HCT116 (cell line): ENCODE results near the gene BRSK2. TPM values are rescaled to one million over a fixed set of nuclear protein-coding genes. Genes with fewer than 3 reads are reported as not detected.

Experiments used
- ATAC-seq: fragments of 200-7000 bp; cut with Tn5 transposase; 2 replicates; pipeline ENCODE4 v1.9.1; 2020; ENCODE audit warnings: mild to moderate bottlenecking, moderate library complexity
- BruUV-seq: library from RNA; stranded (reverse); fragments of 400-500 nt; replicated peaks from 2 replicates; lab custom pipeline; 2021; lab: Mats Ljungman, UMichigan
- CTCF ChIA-PET: fragments of 300-600 bp; sonication (Branson Sonifier 250); formaldehyde crosslinking; loops from one replicate; lab custom pipeline; 2021; ENCODE audit warnings: antibody characterized with exemption; lab: Charles Lee
- POLR2A ChIA-PET: fragments of 300-600, 350-600 bp; sonication (Branson Sonifier 250); formaldehyde crosslinking; loops from one replicate; lab custom pipeline; 2021; ENCODE audit warnings: antibody characterized with exemption; lab: Charles Lee
- RAD21 ChIA-PET, 2 experiments: fragments of 300-600 bp; sonication (Branson Sonifier 250); formaldehyde crosslinking; loops; one replicate each; lab custom pipeline; 2023; ENCODE audit warnings: low total read pairs in 2 of 2; ENCODE audit not compliant: uncharacterized antibody in 2 of 2, unreplicated experiment in 2 of 2, low non-redundant PET in 1 of 2; lab: Charles Lee
- DNase-seq: peaks from one replicate; pipeline ENCODE4 v3.0.0-alpha.2; 2010; ENCODE audit warnings: low read depth, low spot score
- H2AFZ ChIP-seq: fragments of 200-600 bp; shearing (Covaris generic), sonication (generic); 2 replicates; pipeline ENCODE4 v1.6.1; 2017; ENCODE audit warnings: low read depth, mixed run types, mixed read lengths, antibody characterized with exemption, low read length; ENCODE audit not compliant: poor library complexity, severe bottlenecking
- H3K27ac ChIP-seq: 2 replicates; pipeline ENCODE4 v1.5.1; 2012; ENCODE audit warnings: low read depth, low read length
- H3K27me3 ChIP-seq: fragments of 200-600 bp; sonication (generic); 2 replicates; pipeline ENCODE4 v1.6.1; 2016; ENCODE audit warnings: mixed run types, low read length, mixed read lengths; ENCODE audit not compliant: insufficient read depth
- H3K36me3 ChIP-seq, 2 experiments: fragments of 200-500 bp in 1 of 2; fragments of 200-600 bp in 1 of 2; sonication (Bioruptor generic) in 1 of 2; sonication (generic) in 1 of 2; 2 replicates each; pipeline versions ENCODE4 v1.5.1 to v1.6.1; 2014 to 2016; ENCODE audit warnings: low read length in 2 of 2, inconsistent platforms in 1 of 2, mixed read lengths in 1 of 2, mixed run types in 1 of 2; ENCODE audit not compliant: insufficient read depth in 2 of 2, control insufficient read depth in 1 of 2
- H3K4me1 ChIP-seq, 2 experiments: fragments of 200-600 bp in 1 of 2; sonication (generic) in 1 of 2; 2 replicates each; pipeline versions ENCODE4 v1.5.1 to v1.6.1; 2012 to 2017; ENCODE audit warnings: low read length in 2 of 2, inconsistent platforms in 1 of 2, mild to moderate bottlenecking in 1 of 2, mixed read lengths in 1 of 2, mixed run types in 1 of 2, moderate library complexity in 1 of 2; ENCODE audit not compliant: insufficient read depth in 2 of 2, control insufficient read depth in 1 of 2
- H3K4me2 ChIP-seq: fragments of 200-600 bp; sonication (generic); 2 replicates; pipeline ENCODE4 v1.6.1; 2017; ENCODE audit warnings: mixed run types, low read length, mixed read lengths
- H3K4me3 ChIP-seq, 2 experiments: fragments of 200-600 bp in 1 of 2; sonication (generic) in 1 of 2; replicated peaks in 1 of 2; 2 replicates each; pipeline ENCODE4 v1.5.1; 2011 to 2016; ENCODE audit warnings: low read length in 2 of 2, control low read depth in 1 of 2, low read depth in 1 of 2, mild to moderate bottlenecking in 1 of 2, mixed read lengths in 1 of 2, mixed run types in 1 of 2
- H3K79me2 ChIP-seq: fragments of 200-600 bp; sonication (generic); 2 replicates; pipeline ENCODE4 v1.6.1; 2017; ENCODE audit warnings: mild to moderate bottlenecking, mixed run types, low read length, moderate library complexity, mixed read lengths; ENCODE audit not compliant: insufficient read depth
- H3K9ac ChIP-seq: fragments of 200-600 bp; sonication (generic); 2 replicates; pipeline ENCODE4 v1.6.1; 2016; ENCODE audit warnings: low read length, mixed read lengths
- H3K9me2 ChIP-seq: fragments of 200-600 bp; sonication (generic), shearing (Covaris generic); 2 replicates; pipeline ENCODE4 v1.6.1; 2017; ENCODE audit warnings: mixed run types, mild to moderate bottlenecking, moderate library complexity; ENCODE audit not compliant: insufficient read depth
- H3K9me3 ChIP-seq, 2 experiments: fragments of 200-500 bp in 1 of 2; fragments of 200-600 bp in 1 of 2; sonication (Bioruptor generic) in 1 of 2; sonication (generic) in 1 of 2; 2 replicates each; pipeline ENCODE4 v1.6.1; 2014 to 2017; ENCODE audit warnings: low read length in 2 of 2, mixed read lengths in 2 of 2, inconsistent platforms in 1 of 2, low read depth in 1 of 2, mild to moderate bottlenecking in 1 of 2, mixed run types in 1 of 2, moderate library complexity in 1 of 2; ENCODE audit not compliant: control insufficient read depth in 1 of 2, insufficient read depth in 1 of 2
- H4K20me1 ChIP-seq: fragments of 200-600 bp; sonication (generic), shearing (Covaris generic); 2 replicates; pipeline ENCODE4 v1.6.1; 2017; ENCODE audit warnings: mixed run types, mild to moderate bottlenecking, moderate library complexity; ENCODE audit not compliant: insufficient read depth
- CBX3 ChIP-seq: IDR thresholded peaks from 2 replicates; pipeline ENCODE4 v1.6.1; 2012; ENCODE audit warnings: low read depth
- CEBPB ChIP-seq: IDR thresholded peaks from 2 replicates; pipeline ENCODE4 v1.6.1; 2012; ENCODE audit warnings: low read depth
- EGR1 ChIP-seq: IDR thresholded peaks from 2 replicates; pipeline ENCODE4 v1.6.1; 2012; ENCODE audit warnings: low read depth
- EZH2phosphoT487 ChIP-seq: fragments of 200-600 bp; IDR thresholded peaks from 2 replicates; pipeline ENCODE4 v1.6.1; 2018; ENCODE audit warnings: antibody characterized with exemption, borderline replicate concordance
- FOSL1 ChIP-seq: IDR thresholded peaks from 2 replicates; pipeline ENCODE4 v1.6.1; 2012; ENCODE audit warnings: low read depth
- JUND ChIP-seq: IDR thresholded peaks from 2 replicates; pipeline ENCODE4 v1.6.1; 2012
- MAX ChIP-seq: IDR thresholded peaks from 2 replicates; pipeline ENCODE4 v1.6.1; 2012
- POLR2A ChIP-seq: IDR thresholded peaks from 2 replicates; pipeline ENCODE4 v1.7.0; 2011; ENCODE audit warnings: borderline replicate concordance; ENCODE audit not compliant: insufficient read depth, insufficient read length; ENCODE audit errors: extremely low read depth
- REST ChIP-seq: IDR thresholded peaks from 2 replicates; pipeline ENCODE4 v1.6.1; 2012; ENCODE audit warnings: low read depth
- SIN3A ChIP-seq: IDR thresholded peaks from 2 replicates; pipeline ENCODE4 v1.6.1; 2012; ENCODE audit warnings: low read depth
- SRF ChIP-seq: IDR thresholded peaks from 2 replicates; pipeline ENCODE4 v1.6.1; 2012; ENCODE audit warnings: low read depth
- TCF7L2 ChIP-seq: IDR thresholded peaks from 2 replicates; pipeline ENCODE4 v1.7.0; 2011; ENCODE audit warnings: borderline replicate concordance, inconsistent platforms; ENCODE audit not compliant: insufficient read depth, insufficient read length; ENCODE audit errors: extremely low read depth
- ZBTB33 ChIP-seq: IDR thresholded peaks from 2 replicates; pipeline ENCODE4 v1.6.1; 2011; ENCODE audit warnings: mild to moderate bottlenecking, low read length, moderate library complexity; ENCODE audit not compliant: insufficient replicate concordance; ENCODE audit errors: extremely low read depth
- intact Hi-C: fragments of 100-400 bp; cut with micrococcal nuclease; formaldehyde crosslinking; loops from 2 replicates; pipeline ENCODE4 v1.10.0; 2022
- total RNA-seq: library from RNA; stranded (reverse); gene quantifications from one replicate; pipeline ENCODE4 v1.2.1, GENCODE V29; 2021; ENCODE audit not compliant: unreplicated experiment

BRSK2 gene
- total RNA-seq, 1 experiment from 2014 or later = 14.0 TPM

GRCh38 chr11:1490651-1491050, 100.9 kb downstream of the BRSK2 start:
- H4K20me1 ChIP-seq = peaks cover 4% of the 10 kb centered on the region; the same call in 1 of the 2 replicates
- ChIA-PET RAD21 (no interaction called here), POLR2A (no interaction called here), CTCF (no interaction called here)
- intact Hi-C loops = no loop called here
- H3K9ac ChIP-seq = no peak overlapping the region
- no TSS peak for BruUV-seq
- H3K4me2 ChIP-seq = no peak overlapping the region
- H3K79me2 ChIP-seq = peaks cover 40% of the 10 kb centered on the region
- peaks cover 3 to 8% of the 10 kb centered on the region in 2 experiments; a peak in 2 of 4 replicates for H3K4me1 ChIP-seq
- no peaks in the 10 kb centered on the region for H3K9me3 ChIP-seq
- no peak overlapping the region for H3K27ac ChIP-seq
- no peaks in the 10 kb centered on the region for H3K36me3 ChIP-seq
- no peak overlapping the region for H3K4me3 ChIP-seq
- no peak for ATAC-seq
- no peak for TF ChIP-seq SRF
- no peak for TF ChIP-seq ZBTB33
- no peak for TF ChIP-seq FOSL1
- TF ChIP-seq EZH2phosphoT487 = no peak
- no peak for TF ChIP-seq POLR2A
- no peak for TF ChIP-seq TCF7L2
- no peak for TF ChIP-seq JUND
- no peak for TF ChIP-seq MAX
- TF ChIP-seq REST = no peak
- no peak for TF ChIP-seq EGR1
- no peak for TF ChIP-seq SIN3A
- TF ChIP-seq CEBPB = no peak
- TF ChIP-seq CBX3 = no peak
- H2AFZ ChIP-seq = no peak overlapping the region
- no peak for DNase-seq
- H3K27me3 ChIP-seq = no peaks in the 10 kb centered on the region
- no peaks in the 10 kb centered on the region for H3K9me2 ChIP-seq
